Measurements from ENCODE around the gene PTGER2.

GRCh38 chr14:52277552-52277951, 36.6 kb upstream of the PTGER2 start:
- TF ChIP-seq POLR2A (IDR thresholded peaks at IDR 0.05) (no peak), CTCF (IDR thresholded peaks at IDR 0.05) (no peak)
